Esophagus muscularis mucosa (tissue), 4 donors: Measurements from ENCODE around the gene ANKRD65. TPM values are rescaled to one million over a fixed set of nuclear protein-coding genes. Genes with fewer than 3 reads are reported as not detected.
A peak's percentile ranks its signal among the peaks of the same experiment; 100 is the strongest.

Experiments used
- DNase-seq: peaks from one replicate; pipeline ENCODE4 v3.0.0-alpha.2; 2017; ENCODE audit errors: extremely low spot score
- H3K27ac ChIP-seq, 4 donors: fragments of 200-600 bp; sonication (generic); replicated peaks in 1 of 4; 1 replicate in 3 of 4; 2 replicates in 1 of 4; pipeline ENCODE4 v1.5.1; 2016 to 2019; ENCODE audit warnings: mild to moderate bottlenecking in 1 of 4
- H3K27me3 ChIP-seq, 4 donors: fragments of 200-600 bp; sonication (generic); one replicate each; pipeline versions ENCODE4 v1.5.1 to v1.6.0; 2016 to 2019
- H3K36me3 ChIP-seq, 4 donors: fragments of 200-600 bp; sonication (generic); one replicate each; pipeline ENCODE4 v1.5.1; 2016 to 2019
- H3K4me1 ChIP-seq, 4 donors: fragments of 200-600 bp; sonication (generic); one replicate each; pipeline ENCODE4 v1.5.1; 2016 to 2019
- H3K4me3 ChIP-seq, 4 donors: fragments of 200-600 bp; sonication (generic); 1 replicate in 2 of 4; 2 replicates in 2 of 4; pipeline ENCODE4 v1.5.1; 2016 to 2019; ENCODE audit warnings: mild to moderate bottlenecking in 4 of 4, moderate library complexity in 1 of 4
- H3K9me3 ChIP-seq, 4 donors: fragments of 200-600 bp; sonication (generic); 1 replicate in 3 of 4; 2 replicates in 1 of 4; pipeline ENCODE4 v1.5.1; 2016 to 2019
- CTCF ChIP-seq, 3 experiments: fragments of 200-600 bp in 2 of 3; fragments of 450-650 bp in 1 of 3; sonication (generic) in 2 of 3; IDR thresholded peaks; one replicate each; pipeline ENCODE4 v1.5.1; 2017 to 2019; ENCODE audit warnings: antibody characterized with exemption in 3 of 3, mild to moderate bottlenecking in 2 of 3, moderate library complexity in 1 of 3
- EP300 ChIP-seq: sonication (generic); formaldehyde crosslinking; IDR thresholded peaks from one replicate; pipeline ENCODE4 v1.6.1; 2017; ENCODE audit warnings: antibody characterized with exemption
- POLR2A ChIP-seq: fragments of 450-650 bp; IDR thresholded peaks from one replicate; pipeline ENCODE4 v1.6.1; 2017; ENCODE audit warnings: antibody characterized with exemption, moderate library complexity, mild to moderate bottlenecking, low read depth
- POLR2AphosphoS5 ChIP-seq, 2 donors: sonication (generic); formaldehyde crosslinking; IDR thresholded peaks; one replicate each; pipeline ENCODE4 v1.6.1; 2017; ENCODE audit warnings: antibody characterized with exemption in 2 of 2
- WGBS: methylation state at CpG from one replicate; pipeline ENCODE4 v1.1.5; 2018; 5-methylcytosine and 5-hydroxymethylcytosine counted together
- intact Hi-C: fragments of 100-400 bp; cut with DNase I; formaldehyde crosslinking; loops from one replicate; pipeline ENCODE4 v1.15.1; 2023
- total RNA-seq, 4 donors: library from RNA; depleted of rRNA; stranded (reverse); fragments of >200 nt; gene quantifications; one replicate each; pipeline versions ENCODE4 v1.1.0 to v1.2.1, GENCODE V29; 2016

The ANKRD65 gene
- total RNA-seq, 4 donors from 2014 or later: 8.1 to 19.2 (median 9.8) TPM

DNA sequence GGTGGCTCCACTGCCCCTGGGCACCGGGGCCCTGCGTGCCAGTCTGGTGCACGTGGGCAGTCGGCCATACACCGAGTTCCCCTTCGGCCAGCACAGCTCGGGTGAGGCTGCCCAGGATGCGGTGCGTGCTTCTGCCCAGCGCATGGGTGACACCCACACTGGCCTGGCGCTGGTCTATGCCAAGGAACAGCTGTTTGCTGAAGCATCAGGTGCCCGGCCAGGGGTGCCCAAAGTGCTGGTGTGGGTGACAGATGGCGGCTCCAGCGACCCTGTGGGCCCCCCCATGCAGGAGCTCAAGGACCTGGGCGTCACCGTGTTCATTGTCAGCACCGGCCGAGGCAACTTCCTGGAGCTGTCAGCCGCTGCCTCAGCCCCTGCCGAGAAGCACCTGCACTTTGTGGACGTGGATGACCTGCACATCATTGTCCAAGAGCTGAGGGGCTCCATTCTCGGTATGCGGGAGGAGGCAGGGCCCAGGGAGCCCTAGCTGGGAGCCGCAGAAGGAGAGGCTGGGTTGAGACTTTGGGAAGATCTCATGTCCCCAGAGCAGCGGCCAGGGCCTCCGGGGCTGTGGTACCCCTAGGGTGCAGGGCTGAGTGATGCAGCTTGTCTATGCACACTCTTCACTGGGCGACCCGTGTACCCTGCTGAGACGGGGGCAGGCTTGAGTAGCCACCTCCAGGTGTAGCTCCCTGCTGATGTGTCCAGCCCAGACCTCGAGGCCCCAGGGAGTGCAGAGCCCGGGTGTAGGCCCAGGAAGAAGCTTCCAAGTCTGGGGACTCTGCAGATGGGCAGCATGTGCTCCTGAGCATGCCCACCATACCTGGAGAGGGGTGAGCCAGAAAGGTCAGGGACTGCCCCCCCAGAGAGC, 16.2 kb upstream of the ANKRD65 start:
- intact Hi-C loops: no loop called here
- H3K4me3 ChIP-seq: peak overlapping the region; percentile 67 to 81 (median 74)
- DNase-seq: no peak
- 41% methylated on average over 18 of the region's 31 CpGs for WGBS
- peak overlapping the region; percentile 96 to 98 (median 97) for H3K27ac ChIP-seq
- H3K27me3 ChIP-seq: no peaks in the 10 kb centered on the region
- no peak for TF ChIP-seq POLR2AphosphoS5 (IDR thresholded peaks at IDR 0.05)
- TF ChIP-seq POLR2A: no peak
- no peak for TF ChIP-seq EP300
- peaks cover 63 to 100% (median 90%) of the 10 kb centered on the region in 4 donors for H3K4me1 ChIP-seq
- peaks cover 0 to 24% (median 12%) of the 10 kb centered on the region in 4 donors for H3K36me3 ChIP-seq
- no peaks in the 10 kb centered on the region for H3K9me3 ChIP-seq

GRCh38 chr1:1436630-1437032, 15.6 kb upstream of the ANKRD65 start:
- no peak for DNase-seq
- 39% methylated on average over 5 of the region's 7 CpGs for WGBS
- H3K36me3 ChIP-seq: peaks cover 0 to 24% (median 12%) of the 10 kb centered on the region in 4 donors
- H3K27ac ChIP-seq: peak overlapping the region; percentile 96 to 98 (median 97)
- TF ChIP-seq EP300 (no peak), POLR2AphosphoS5 (IDR thresholded peaks at IDR 0.05) (no peak), CTCF (IDR thresholded peaks at IDR 0.05) (no peak), POLR2A (no peak)
- H3K4me3 ChIP-seq: peak overlapping the region; percentile 67 to 81 (median 74)
- H3K27me3 ChIP-seq: no peaks in the 10 kb centered on the region
- H3K4me1 ChIP-seq: peaks cover 67 to 100% (median 90%) of the 10 kb centered on the region in 4 donors
- no peaks in the 10 kb centered on the region for H3K9me3 ChIP-seq
- intact Hi-C loops: no loop called here

- H3K27me3 ChIP-seq: no peaks in the 10 kb centered on the region
- TF ChIP-seq POLR2AphosphoS5 (IDR thresholded peaks at IDR 0.05) (no peak), EP300 (no peak), POLR2A (no peak)
- whole genome bisulfite sequencing: 15% methylated on average over 15 of the region's 40 CpGs
- intact Hi-C loops: no loop called here
- DNase-seq: no peak
- H3K4me3 ChIP-seq: peak overlapping the region; percentile 67 to 81 (median 74)
- no peaks in the 10 kb centered on the region for H3K9me3 ChIP-seq
- peaks cover 0 to 24% (median 12%) of the 10 kb centered on the region in 4 donors for H3K36me3 ChIP-seq
- H3K4me1 ChIP-seq: peaks cover 67 to 100% (median 90%) of the 10 kb centered on the region in 4 donors
- peak overlapping the region; percentile 96 to 98 (median 97) for H3K27ac ChIP-seq
Observed at GRCh38 chr1:1435911-1436629, 15.0 kb upstream of the ANKRD65 start.

GRCh38 chr1:1435106-1435903, 14.2 kb upstream of the ANKRD65 start, which contains the start of gene VWA1:
Gene VWA1 (plus strand): TSS chr1:1435690. CDS start chr1:1435749, 59 bp downstream.
- H3K27ac ChIP-seq: peak within 1 kb of the TSS; percentile 96 to 98 (median 97)
- DNase-seq: no peak
- peaks cover 0 to 23% (median 12%) of the 10 kb centered on the region in 4 donors for H3K36me3 ChIP-seq
- H3K4me1 ChIP-seq: peaks cover 67 to 100% (median 90%) of the 10 kb centered on the region in 4 donors
- 81% methylated on average over 5 of the region's 89 CpGs for WGBS
- no peaks in the 10 kb centered on the region for H3K27me3 ChIP-seq
- intact Hi-C loops: no loop called here
- TF ChIP-seq POLR2AphosphoS5 (IDR thresholded peaks at IDR 0.05) (peak; percentile 80 to 90), POLR2A (peak; percentile 28), EP300 (no peak)
- peak within 1 kb of the TSS; percentile 67 to 81 (median 74) for H3K4me3 ChIP-seq
- H3K9me3 ChIP-seq: no peaks in the 10 kb centered on the region

DNA sequence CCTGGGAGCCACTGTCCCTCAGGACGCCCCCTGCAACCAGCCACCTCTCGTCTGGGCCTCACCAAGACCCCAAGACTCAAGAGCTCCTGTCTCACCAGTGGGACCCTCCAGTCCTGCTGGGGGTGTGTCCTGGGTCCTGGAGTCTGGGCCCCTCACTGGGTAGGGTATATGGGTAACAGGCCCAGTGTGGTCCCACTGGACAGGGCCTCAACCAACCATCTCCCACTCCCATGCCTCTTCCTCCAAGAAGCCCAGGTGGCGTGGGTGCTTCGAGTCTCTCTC, 13.7 kb upstream of the ANKRD65 start:
- TF ChIP-seq EP300 (no peak), POLR2AphosphoS5 (IDR thresholded peaks at IDR 0.05) (no peak), POLR2A (no peak), CTCF (IDR thresholded peaks at IDR 0.05) (no peak)
- intact Hi-C loops: no loop called here
- WGBS: 49% methylated on average over 4 of the region's 4 CpGs
- Histone ChIP-seq H3K4me1 (peaks cover 70 to 100% (median 90%) of the 10 kb centered on the region in 4 donors), H3K27me3 (no peaks in the 10 kb centered on the region), H3K4me3 (peak overlapping the region; percentile 67 to 81 (median 74)), H3K9me3 (no peaks in the 10 kb centered on the region), H3K27ac (peak overlapping the region; percentile 96 to 98 (median 97)), H3K36me3 (peaks cover 0 to 17% (median 10%) of the 10 kb centered on the region in 4 donors)
- no peak for DNase-seq
